ENCODE results near the gene MPRIP. TPM values are rescaled to one million over a fixed set of nuclear protein-coding genes. Genes with fewer than 3 reads are reported as not detected.

Gene MPRIP
- total RNA-seq, 4 donors from 2014 or later: 65.7 to 168 (median 147) TPM

DNA sequence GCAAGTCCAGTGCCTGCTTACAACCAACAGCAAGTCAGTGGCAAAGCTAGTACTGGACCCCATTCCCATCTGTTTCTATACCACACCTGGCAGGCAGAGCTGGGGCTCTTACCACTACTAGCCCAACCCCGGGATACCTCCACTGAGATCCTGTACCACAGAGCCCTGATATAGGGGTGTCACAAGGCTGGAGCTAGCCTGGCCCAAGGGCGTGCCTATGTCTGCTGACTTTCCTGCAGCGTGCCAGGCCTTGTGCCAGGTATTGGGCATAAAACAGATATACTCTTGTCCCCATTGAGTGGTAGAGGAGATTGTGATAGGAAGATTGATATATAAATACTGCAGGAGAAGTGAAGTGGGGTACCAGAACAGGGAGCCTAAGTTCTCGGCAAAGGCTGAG, 119.5 kb downstream of the MPRIP start:
- intact Hi-C loops (cut with DNase I): no loop called here
- no peak for DNase-seq
- H3K4me3 ChIP-seq: no peak overlapping the region
- TF ChIP-seq CTCF (IDR thresholded peaks at IDR 0.05): no peak
- 93 to 100% methylated on average over 2 to 4 of the region's 4 CpGs for WGBS, 2 donors
- peaks cover 55 to 100% (median 60%) of the 10 kb centered on the region in 3 donors for H3K36me3 ChIP-seq
- H3K9me3 ChIP-seq: no peaks in the 10 kb centered on the region
- no peaks in the 10 kb centered on the region for H3K27me3 ChIP-seq
- H3K4me1 ChIP-seq: peaks cover 0 to 28% (median 2%) of the 10 kb centered on the region in 3 donors
- H3K27ac ChIP-seq: no peak overlapping the region

DNA sequence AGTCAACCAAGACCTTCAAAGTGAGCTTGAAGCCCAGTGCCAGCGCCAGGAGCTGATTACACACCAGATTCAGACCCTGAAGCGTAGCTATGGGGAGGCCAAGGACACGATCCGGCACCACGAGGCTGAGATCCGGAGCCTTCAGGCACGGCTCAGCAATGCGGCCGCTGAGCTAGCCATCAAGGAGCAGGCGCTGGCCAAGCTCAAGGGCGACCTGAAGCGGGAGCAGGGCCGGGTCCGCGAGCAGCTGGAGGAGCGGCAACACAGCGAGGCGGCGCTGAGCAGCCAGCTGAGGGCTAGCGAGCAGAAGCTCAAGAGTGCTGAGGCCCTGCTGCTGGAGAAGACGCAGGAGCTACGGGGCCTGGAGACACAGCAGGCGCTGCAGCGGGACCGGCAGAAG, 121.9 kb downstream of the MPRIP start:
- Histone ChIP-seq H3K9me3 (no peaks in the 10 kb centered on the region), H3K27me3 (no peaks in the 10 kb centered on the region), H3K4me1 (peaks cover 0 to 10% (median 0%) of the 10 kb centered on the region in 3 donors), H3K27ac (no peak overlapping the region), H3K4me3 (no peak overlapping the region), H3K36me3 (peaks cover 52 to 100% (median 59%) of the 10 kb centered on the region in 3 donors)
- intact Hi-C loops (cut with DNase I): no loop called here
- TF ChIP-seq POLR2A (IDR thresholded peaks at IDR 0.05) (no peak), CTCF (IDR thresholded peaks at IDR 0.05) (no peak)
- 91 to 94% methylated on average over 9 to 22 of the region's 25 CpGs for WGBS, 2 donors
- no peak for DNase-seq

DNA sequence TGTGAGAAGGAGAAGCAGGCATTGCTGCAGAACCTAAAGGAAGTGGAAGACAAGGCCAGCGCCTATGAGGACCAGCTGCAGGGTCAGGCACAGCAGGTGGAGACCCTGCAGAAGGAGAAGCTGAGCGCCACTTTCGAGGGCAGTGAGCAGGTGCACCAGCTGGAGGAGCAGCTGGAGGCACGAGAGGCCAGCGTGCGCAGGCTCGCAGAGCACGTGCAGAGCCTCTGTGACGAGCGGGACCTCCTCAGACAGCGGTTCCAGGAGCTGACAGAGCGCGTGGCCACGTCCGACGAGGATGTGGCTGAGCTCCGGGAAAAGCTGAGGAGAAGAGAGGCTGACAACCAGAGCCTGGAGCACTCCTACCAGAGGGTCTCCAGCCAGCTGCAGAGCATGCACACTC, 122.4 kb downstream of the MPRIP start:
- Histone ChIP-seq H3K27ac (no peak overlapping the region), H3K27me3 (no peaks in the 10 kb centered on the region), H3K4me3 (no peak overlapping the region), H3K36me3 (peaks cover 51 to 100% (median 54%) of the 10 kb centered on the region in 3 donors), H3K9me3 (no peaks in the 10 kb centered on the region), H3K4me1 (peaks cover 0 to 5% (median 0%) of the 10 kb centered on the region in 3 donors)
- intact Hi-C loops (cut with DNase I): no loop called here
- no peak for DNase-seq
- 95 to 97% methylated on average over 4 to 17 of the region's 17 CpGs for WGBS, 2 donors
- TF ChIP-seq CTCF (IDR thresholded peaks at IDR 0.05) (no peak), POLR2A (IDR thresholded peaks at IDR 0.05) (no peak)

DNA sequence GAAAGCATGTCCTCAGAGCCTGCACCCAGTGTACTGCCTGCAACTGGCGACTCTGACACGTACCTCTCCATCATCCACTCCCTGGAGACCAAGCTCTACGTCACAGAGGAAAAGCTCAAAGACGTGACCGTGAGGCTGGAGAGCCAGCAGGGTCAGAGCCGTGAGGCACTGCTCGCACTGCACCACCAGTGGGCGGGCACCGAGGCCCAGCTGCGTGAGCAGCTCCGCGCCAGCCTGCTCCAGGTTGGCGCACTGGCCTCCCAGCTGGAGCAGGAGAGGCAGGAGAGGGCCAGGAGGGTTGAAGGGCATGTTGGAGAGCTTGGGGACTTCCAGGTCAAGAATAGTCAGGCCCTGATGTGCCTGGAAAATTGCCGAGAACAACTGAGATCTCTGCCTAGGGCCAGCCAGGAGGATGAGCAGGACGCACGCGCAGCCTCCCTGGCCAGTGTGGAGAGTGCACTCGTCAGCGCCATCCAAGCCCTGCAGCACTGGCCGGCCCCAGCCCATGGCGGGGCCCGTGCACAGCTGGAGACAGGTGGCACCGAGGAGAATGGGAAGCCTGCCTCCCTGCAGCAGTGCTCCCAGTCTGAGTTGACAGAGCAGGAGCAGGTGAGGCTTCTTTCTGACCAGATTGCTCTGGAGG, 123.5 kb downstream of the MPRIP start:
- Histone ChIP-seq H3K27me3 (no peaks in the 10 kb centered on the region), H3K4me1 (peaks cover 0 to 8% (median 7%) of the 10 kb centered on the region in 3 donors), H3K36me3 (peaks cover 49 to 100% (median 51%) of the 10 kb centered on the region in 3 donors), H3K9me3 (no peaks in the 10 kb centered on the region), H3K4me3 (no peak overlapping the region), H3K27ac (no peak overlapping the region)
- WGBS, 2 donors: 93 to 94% methylated on average over 11 to 20 of the region's 23 CpGs
- TF ChIP-seq POLR2A (IDR thresholded peaks at IDR 0.05): no peak
- no peak for TF ChIP-seq CTCF (IDR thresholded peaks at IDR 0.05)
- no peak for DNase-seq
- intact Hi-C loops (cut with DNase I): no loop called here

GRCh38 chr17:17166446-17166845, 124.2 kb downstream of the MPRIP start:
- no peak for DNase-seq
- intact Hi-C loops (cut with DNase I): no loop called here
- Histone ChIP-seq H3K4me1 (peaks cover 0 to 12% (median 11%) of the 10 kb centered on the region in 3 donors), H3K36me3 (peaks cover 43 to 100% (median 51%) of the 10 kb centered on the region in 3 donors), H3K9me3 (no peaks in the 10 kb centered on the region), H3K27me3 (no peaks in the 10 kb centered on the region), H3K27ac (no peak overlapping the region), H3K4me3 (no peak overlapping the region)
- 67 to 94% methylated on average over 3 to 6 of the region's 8 CpGs for WGBS, 2 donors
- TF ChIP-seq CTCF (IDR thresholded peaks at IDR 0.05) (no peak), POLR2A (IDR thresholded peaks at IDR 0.05) (no peak)

Measured in esophagus squamous epithelium (tissue), 5 donors.